GM10266 (cell line): ENCODE data around the gene CTCF.

Source experiments
- DNase-seq: peaks from one replicate; pipeline ENCODE4 v3.0.0; 2012; ENCODE audit errors: extremely low spot score
- CTCF ChIP-seq: IDR thresholded peaks from 2 replicates; pipeline ENCODE4 v1.5.1; 2012; ENCODE audit warnings: mild to moderate bottlenecking, low read depth; ENCODE audit not compliant: control insufficient read depth, insufficient read depth; ENCODE audit errors: missing control alignments

CTCF gene

GRCh38 chr16:67545665-67546024 is 16.7 kb upstream of the CTCF start:
- no peak for DNase-seq
- TF ChIP-seq CTCF = no peak

- DNase-seq = no peak
- TF ChIP-seq CTCF = no peak
These were observed 16.2 kb upstream of the CTCF start for GRCh38 chr16:67546091-67546501.

DNA sequence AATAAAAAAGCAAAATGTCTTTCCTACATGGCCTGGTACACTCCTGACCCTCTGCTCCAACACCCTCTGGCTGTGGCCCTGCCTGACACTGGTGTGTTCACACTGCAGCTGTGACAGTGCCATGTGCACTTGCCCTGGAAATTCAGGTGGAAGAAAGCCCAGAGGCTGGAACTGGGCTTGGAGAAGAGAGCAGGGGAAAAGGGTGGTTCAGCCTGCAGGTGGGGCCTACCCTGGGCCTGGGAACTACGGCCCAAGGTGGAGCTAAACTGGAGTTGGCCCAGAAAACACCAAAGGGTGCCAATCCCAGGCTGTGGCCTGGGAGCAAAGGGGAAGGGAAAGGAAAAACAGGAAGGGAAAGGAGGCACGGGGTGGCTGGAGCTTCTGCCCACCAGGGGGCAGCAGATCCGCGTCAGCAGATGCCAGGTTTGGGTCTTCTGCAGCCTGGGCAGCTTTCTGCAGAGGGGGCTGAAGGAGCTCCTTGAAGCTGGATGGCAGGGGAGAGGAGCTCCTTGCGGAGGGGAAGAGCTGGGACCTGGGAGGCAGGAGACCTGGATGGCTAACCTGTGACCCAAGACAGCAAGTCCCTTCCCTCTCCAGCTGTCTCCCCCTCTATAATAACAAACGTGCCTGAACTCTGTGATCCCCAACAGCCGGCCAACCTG is 15.4 kb upstream of the CTCF start:
- peak; percentile 78 for DNase-seq
- peak; percentile 90 for TF ChIP-seq CTCF

DNA sequence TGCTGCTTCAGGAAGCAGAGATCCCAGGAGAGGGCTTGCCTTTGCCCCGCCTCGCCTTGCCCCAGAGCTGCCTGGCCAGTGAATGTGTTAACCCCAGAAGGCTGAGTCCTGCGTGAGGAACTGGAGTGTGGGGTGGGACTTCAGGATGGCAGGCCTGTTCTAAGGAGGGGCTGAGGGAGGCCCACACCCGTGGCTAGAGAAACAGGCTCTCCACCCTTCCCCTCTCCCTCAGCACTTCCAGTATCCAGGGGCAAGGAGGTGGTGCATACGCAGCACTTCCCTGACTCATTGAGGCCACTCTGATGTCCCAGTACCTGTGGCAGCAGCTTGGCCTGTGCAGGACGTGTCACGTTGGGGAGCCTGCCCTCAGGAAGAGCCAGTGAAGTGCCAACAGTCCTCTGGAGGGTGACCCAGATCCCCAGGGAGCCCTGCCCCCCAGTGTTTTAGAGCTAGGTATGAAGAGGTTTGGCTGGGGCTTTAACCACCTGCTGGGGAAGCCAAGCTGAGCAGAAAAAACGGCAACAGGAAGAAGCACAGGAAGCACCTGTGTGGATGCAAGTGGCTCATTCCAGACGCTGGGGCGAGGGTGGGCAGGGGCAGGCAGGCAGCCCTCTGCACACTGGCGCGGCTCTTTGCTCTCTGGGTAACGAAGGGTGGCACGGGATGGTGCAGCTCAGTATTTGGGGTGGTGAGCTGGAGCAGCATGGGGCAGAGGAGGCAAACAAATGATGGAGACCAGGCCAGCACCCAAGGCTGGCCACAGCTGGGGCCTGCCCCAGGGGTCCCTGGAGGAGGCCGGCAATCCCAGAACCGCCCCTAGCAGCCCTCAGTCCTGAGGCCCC is 14.7 kb upstream of the CTCF start:
- no peak for TF ChIP-seq CTCF
- no peak for DNase-seq

- DNase-seq = no peak
- no peak for TF ChIP-seq CTCF
These were observed 13.8 kb upstream of the CTCF start for GRCh38 chr16:67548265-67549126.

- no peak for TF ChIP-seq CTCF
- no peak for DNase-seq
These were observed 13.1 kb upstream of the CTCF start for GRCh38 chr16:67549240-67549639.
